B cell (primary cell): ENCODE results near the gene EID2. TPM values are rescaled to one million over a fixed set of nuclear protein-coding genes. Genes with fewer than 3 reads are reported as not detected.

ENCODE experiments used
- ATAC-seq: fragments of 200-7000 bp; cut with Tn5 transposase; one replicate; pipeline ENCODE4 v1.10.0; 2021; ENCODE audit warnings: low read depth, mild to moderate bottlenecking, moderate number of reproducible peaks, moderate library complexity
- CTCF ChIA-PET: fragments of 350-600 bp; sonication (Branson Sonifier 250); formaldehyde crosslinking; loops from one replicate; lab custom pipeline; 2021; ENCODE audit warnings: antibody characterized with exemption, inconsistent platforms; lab: Charles Lee
- POLR2A ChIA-PET: fragments of 350-600 bp; sonication (Branson Sonifier 250); formaldehyde crosslinking; loops from one replicate; lab custom pipeline; 2021; ENCODE audit warnings: antibody characterized with exemption; lab: Charles Lee
- DNase-seq: peaks from one replicate; pipeline ENCODE4 v3.0.0; 2013
- H2AFZ ChIP-seq: 2 replicates; pipeline ENCODE4 v1.6.1; 2012; ENCODE audit warnings: mild to moderate bottlenecking, low read depth, low read length; ENCODE audit not compliant: insufficient read depth, poor library complexity, severe bottlenecking
- H3K27ac ChIP-seq, 2 donors: 1 replicate in 1 of 2; 2 replicates in 1 of 2; pipeline ENCODE4 v1.5.1; 2012 to 2013; ENCODE audit warnings: low read length in 2 of 2, mild to moderate bottlenecking in 2 of 2, moderate library complexity in 1 of 2
- H3K27me3 ChIP-seq, 4 experiments: fragments of 200-600 bp in 1 of 4; sonication (generic) in 1 of 4; replicated peaks in 1 of 4; 1 replicate in 2 of 4; 2 replicates in 2 of 4; pipeline versions ENCODE4 v1.6.1 to v1.7.0; 2013 to 2016; ENCODE audit warnings: low read length in 3 of 4, mild to moderate bottlenecking in 2 of 4, mixed read lengths in 1 of 4, moderate library complexity in 1 of 4; ENCODE audit not compliant: insufficient read depth in 4 of 4, control insufficient read depth in 3 of 4; ENCODE audit errors: control extremely low read depth in 1 of 4
- H3K36me3 ChIP-seq, 2 experiments: replicated peaks in 1 of 2; 1 replicate in 1 of 2; 2 replicates in 1 of 2; pipeline versions ENCODE4 v1.6.1 to v1.7.1; 2013; ENCODE audit warnings: low read length in 1 of 2; ENCODE audit not compliant: insufficient read depth in 2 of 2, control insufficient read depth in 1 of 2; ENCODE audit errors: control extremely low read depth in 1 of 2, extremely low read depth in 1 of 2
- H3K4me1 ChIP-seq, 2 donors: fragments of 200-600 bp in 1 of 2; sonication (generic) in 1 of 2; 1 replicate in 1 of 2; 2 replicates in 1 of 2; pipeline versions ENCODE4 v1.5.1 to v1.6.1; 2013 to 2017; ENCODE audit warnings: low read length in 2 of 2; ENCODE audit not compliant: control insufficient read depth in 2 of 2, insufficient read depth in 2 of 2
- H3K4me2 ChIP-seq: replicated peaks from 2 replicates; pipeline ENCODE3; 2012; ENCODE audit warnings: mild to moderate bottlenecking, low read depth, low read length; ENCODE audit not compliant: poor library complexity, severe bottlenecking
- H3K4me3 ChIP-seq, 5 experiments: fragments of 200-600 bp in 1 of 5; sonication (generic) in 1 of 5; 1 replicate in 3 of 5; 2 replicates in 2 of 5; pipeline versions ENCODE4 v1.5.1 to v1.7.0; 2011 to 2016; ENCODE audit warnings: low read length in 4 of 5, mild to moderate bottlenecking in 4 of 5, low read depth in 2 of 5, control low read depth in 1 of 5, moderate library complexity in 1 of 5; ENCODE audit not compliant: insufficient read depth in 1 of 5; ENCODE audit errors: control extremely low read depth in 1 of 5, extremely low read depth in 1 of 5
- H3K79me2 ChIP-seq: fragments of 200-600 bp; sonication (generic); one replicate; pipeline ENCODE4 v1.6.0; 2016; ENCODE audit warnings: low read length; ENCODE audit not compliant: control insufficient read depth, insufficient read depth
- H3K9ac ChIP-seq: fragments of 200-600 bp; sonication (generic); 2 replicates; pipeline ENCODE4 v1.6.1; 2017; ENCODE audit warnings: mild to moderate bottlenecking, low read length, moderate library complexity
- H3K9me3 ChIP-seq, 3 donors: one replicate each; pipeline versions ENCODE4 v1.6.1 to v1.7.1; 2013; ENCODE audit warnings: low read length in 2 of 3; ENCODE audit not compliant: control insufficient read depth in 2 of 3, insufficient read depth in 1 of 3; ENCODE audit errors: control extremely low read depth in 1 of 3
- H4K20me1 ChIP-seq: 2 replicates; pipeline ENCODE4 v1.6.0; 2012; ENCODE audit warnings: mild to moderate bottlenecking, low read length; ENCODE audit not compliant: insufficient read depth, control insufficient read depth, poor library complexity, severe bottlenecking
- H3K27ac Mint-ChIP-seq: one replicate; pipeline ENCODE4 v1.8.0; 2021; ENCODE audit warnings: mixed read lengths
- H3K27me3 Mint-ChIP-seq: one replicate; pipeline ENCODE4 v1.8.0; 2021; ENCODE audit warnings: mixed read lengths
- H3K4me1 Mint-ChIP-seq: one replicate; pipeline ENCODE4 v1.8.0; 2021; ENCODE audit warnings: mixed read lengths
- H3K4me3 Mint-ChIP-seq: one replicate; pipeline ENCODE4 v1.8.0; 2021; ENCODE audit warnings: mixed read lengths
- H3K9me3 Mint-ChIP-seq: one replicate; pipeline ENCODE4 v1.8.0; 2022; ENCODE audit warnings: mixed read lengths; ENCODE audit not compliant: insufficient read depth
- CTCF ChIP-seq: fragments of 200-600 bp; IDR thresholded peaks from one replicate; pipeline ENCODE4 v1.8.0; 2022; ENCODE audit warnings: antibody characterized with exemption, mild to moderate bottlenecking
- EZH2 ChIP-seq: IDR thresholded peaks from 2 replicates; pipeline ENCODE4 v1.6.1; 2012; ENCODE audit warnings: borderline replicate concordance, low read depth, mild to moderate bottlenecking, moderate library complexity, low read length; ENCODE audit not compliant: insufficient read depth, poor library complexity, severe bottlenecking
- WGBS: methylation state at CpG from one replicate; pipeline ENCODE4 v1.1.5; 2013; ENCODE audit warnings: missing lambda C conversion rate; ENCODE audit not compliant: insufficient coverage; 5-methylcytosine and 5-hydroxymethylcytosine counted together
- intact Hi-C: fragments of 100-400 bp; cut with micrococcal nuclease; formaldehyde crosslinking; loops from one replicate; pipeline ENCODE4 v1.10.0; 2022
- polyA plus RNA-seq: library from polyadenylated mRNA; depleted of rRNA; stranded (reverse); fragments of >200 nt; gene quantifications from 2 replicates; pipeline ENCODE4 v1.2.3, GENCODE V29; 2012
- total RNA-seq, 2 donors: library from RNA; stranded (reverse); fragments of 120-200 nt in 1 of 2; gene quantifications; 1 replicate in 1 of 2; 2 replicates in 1 of 2; pipeline versions ENCODE4 v1.2.3 to v1.2.4, GENCODE V29; 2013 to 2022

The EID2 gene
- total and polyA plus RNA-seq, 2 donors (not counting 1 experiment from before 2014, with no cell fraction given): 6.2 to 14.1 TPM

GRCh38 chr19:39550197-39550596, 10.2 kb upstream of the EID2 start:
- H3K27ac ChIP-seq: no peak overlapping the region

GRCh38 chr19:39546599-39546998, 6.6 kb upstream of the EID2 start:
- ChIA-PET CTCF (interaction anchor here (0.6 to 3.0 kb wide), 3 partner anchors 22 to 220 kb away, joined by 3 to 9 read pairs (median 4); no protein-coding TSS in a partner anchor), POLR2A (no interaction called here)
- no peaks in the 10 kb centered on the region for H4K20me1 ChIP-seq
- peaks cover 12 to 14% of the 10 kb centered on the region in 2 donors for H3K4me1 ChIP-seq
- H3K27ac Mint-ChIP-seq: no peak overlapping the region
- no peak overlapping the region for H3K4me3 Mint-ChIP-seq
- peaks cover 0 to 8% (median 0%) of the 10 kb centered on the region in 4 experiments for H3K27me3 ChIP-seq
- H3K27me3 Mint-ChIP-seq: peaks cover 15% of the 10 kb centered on the region
- intact Hi-C loops: no loop called here
- H3K4me1 Mint-ChIP-seq: peaks cover 12% of the 10 kb centered on the region
- ATAC-seq: no peak
- no peak overlapping the region for H2AFZ ChIP-seq
- no peaks in the 10 kb centered on the region for H3K9me3 ChIP-seq
- no peaks in the 10 kb centered on the region for H3K36me3 ChIP-seq
- no peak for DNase-seq
- WGBS: 79% methylated on average over 8 of the region's 8 CpGs
- no peak overlapping the region for H3K4me2 ChIP-seq
- H3K27ac ChIP-seq: no peak overlapping the region
- H3K9me3 Mint-ChIP-seq: no peaks in the 10 kb centered on the region
- no peak overlapping the region for H3K4me3 ChIP-seq
- H3K79me2 ChIP-seq: no peaks in the 10 kb centered on the region
- TF ChIP-seq CTCF: no peak
- no peak for TF ChIP-seq EZH2
- no peak overlapping the region for H3K9ac ChIP-seq

More at GRCh38 chr19:39550197-39550596, 10.2 kb upstream of the EID2 start:
- Histone ChIP-seq H3K4me3 (no peak overlapping the region), H3K9me3 (no peaks in the 10 kb centered on the region), H3K4me2 (no peak overlapping the region), H3K36me3 (no peaks in the 10 kb centered on the region), H4K20me1 (no peaks in the 10 kb centered on the region), H3K79me2 (no peaks in the 10 kb centered on the region), H3K27me3 (peaks cover 0 to 5% (median 0%) of the 10 kb centered on the region in 4 experiments), H3K9ac (no peak overlapping the region), H2AFZ (no peak overlapping the region), H3K4me1 (peaks cover 16 to 20% of the 10 kb centered on the region in 2 donors)
- CTCF ChIA-PET: interaction anchor here (0.8 to 4.5 kb wide), 7 partner anchors 8 to 421 kb away, joined by 3 to 91 read pairs (median 5); partner anchors contain the start of genes EID2B and PSMC4
- Mint-ChIP-seq H3K27me3 (peaks cover 12% of the 10 kb centered on the region), H3K4me1 (peaks cover 19% of the 10 kb centered on the region), H3K27ac (no peak overlapping the region), H3K4me3 (no peak overlapping the region), H3K9me3 (no peaks in the 10 kb centered on the region)
- TF ChIP-seq CTCF (no peak), EZH2 (no peak)
- 93% methylated on average over 3 of the region's 5 CpGs for WGBS
- POLR2A ChIA-PET: no interaction called here
- DNase-seq (no peak), ATAC-seq (no peak)
- intact Hi-C loops: no loop called here
